ENCODE data around the gene TRIP12. TPM values are rescaled to one million over a fixed set of nuclear protein-coding genes. Genes with fewer than 3 reads are reported as not detected.

The TRIP12 gene
- polyA plus RNA-seq, 1 of the 3 experiments (the other 2 are of a cell fraction): 30.3 TPM

GRCh38 chr2:229843613-229844012, 78.2 kb downstream of the TRIP12 start:
- no peak overlapping the region for H3K4me2 ChIP-seq
- WGBS (ENCODE audit: low lambda C conversion rate): 97% methylated on average over 4 of the region's 4 CpGs
- no peaks in the 10 kb centered on the region for H3K27me3 ChIP-seq (ENCODE audit: insufficient read depth)
- peaks cover 0 to 7% of the 10 kb centered on the region in 2 experiments; a peak in 2 of 4 replicates for H3K4me1 ChIP-seq (ENCODE audit: control insufficient read depth in 1 of 2, insufficient read depth in 2 of 2, low read depth in 1 of 2, low read length in 1 of 2)
- H3K9me2 ChIP-seq: no peaks in the 10 kb centered on the region
- TF ChIP-seq RFX5 (IDR thresholded peaks at IDR 0.05; ENCODE audit: low read length) (no peak), USF2 (IDR thresholded peaks at IDR 0.05; ENCODE audit: borderline replicate concordance, low read depth, low read length) (no peak), FOXM1 (IDR thresholded peaks at IDR 0.05; ENCODE audit: low read depth) (no peak), RXRA (IDR thresholded peaks at IDR 0.05; ENCODE audit: borderline replicate concordance, low read depth) (no peak), EZH2phosphoT487 (IDR thresholded peaks at IDR 0.05; ENCODE audit: borderline replicate concordance, low read depth) (no peak), TCF12 (IDR thresholded peaks at IDR 0.05) (no peak), RAD21 (IDR thresholded peaks at IDR 0.05; ENCODE audit: low read length) (no peak), NRF1 (IDR thresholded peaks at IDR 0.05; ENCODE audit: low read depth, low read length) (no peak), SIN3A (IDR thresholded peaks at IDR 0.05; ENCODE audit: borderline replicate concordance, low read depth, low read length) (no peak), USF1 (IDR thresholded peaks at IDR 0.05; ENCODE audit: borderline replicate concordance, low read depth) (no peak)
- H3K4me3 ChIP-seq (ENCODE audit: low read depth in 2 of 2, low read length in 1 of 2): no peak overlapping the region
- no peaks in the 10 kb centered on the region for H3F3A ChIP-seq (replicated peaks; ENCODE audit: insufficient read depth)
- no peak overlapping the region for H2AFZ ChIP-seq (ENCODE audit: low read depth)
- ChIA-PET CTCF (no interaction called here), POLR2A (no interaction called here)
- no peak overlapping the region for H3K9ac ChIP-seq
- peaks cover 38 to 49% of the 10 kb centered on the region in 2 experiments for H3K36me3 ChIP-seq (replicated peaks in 1 of 2; ENCODE audit: control insufficient read depth in 1 of 2, insufficient read depth in 2 of 2, low read length in 1 of 2)
- H3K9me3 ChIP-seq: no peaks in the 10 kb centered on the region
- no peak for DNase-seq
- H3K27ac ChIP-seq (ENCODE audit: low read depth in 2 of 2, low read length in 1 of 2): no peak overlapping the region
- H3K79me2 ChIP-seq (ENCODE audit: insufficient read depth): peaks cover 93% of the 10 kb centered on the region
- H4K20me1 ChIP-seq (ENCODE audit: insufficient read depth): peaks cover 27% of the 10 kb centered on the region

- Histone ChIP-seq H3K4me1 (ENCODE audit: control insufficient read depth in 1 of 2, insufficient read depth in 2 of 2, low read depth in 1 of 2, low read length in 1 of 2) (no peaks in the 10 kb centered on the region; a peak in 2 of 4 replicates), H3K9me3 (no peaks in the 10 kb centered on the region), H3K9ac (no peak overlapping the region), H3K79me2 (ENCODE audit: insufficient read depth) (peaks cover 88% of the 10 kb centered on the region), H3F3A (replicated peaks; ENCODE audit: insufficient read depth) (no peaks in the 10 kb centered on the region), H3K36me3 (replicated peaks in 1 of 2; ENCODE audit: control insufficient read depth in 1 of 2, insufficient read depth in 2 of 2, low read length in 1 of 2) (peaks cover 56 to 64% of the 10 kb centered on the region in 2 experiments), H3K9me2 (no peaks in the 10 kb centered on the region), H3K27me3 (ENCODE audit: insufficient read depth) (no peaks in the 10 kb centered on the region), H3K4me2 (no peak overlapping the region), H4K20me1 (ENCODE audit: insufficient read depth) (peaks cover 32% of the 10 kb centered on the region), H3K27ac (ENCODE audit: low read depth in 2 of 2, low read length in 1 of 2) (no peak overlapping the region), H3K4me3 (ENCODE audit: low read depth in 2 of 2, low read length in 1 of 2) (no peak overlapping the region), H2AFZ (ENCODE audit: low read depth) (no peak overlapping the region)
- WGBS (ENCODE audit: low lambda C conversion rate): 81% methylated on average over 6 of the region's 6 CpGs
- POLR2A ChIA-PET: no interaction called here
- CTCF ChIA-PET: no interaction called here
- TF ChIP-seq FOSL2 (IDR thresholded peaks at IDR 0.05; ENCODE audit: borderline replicate concordance, low read depth) (no peak), NFIC (IDR thresholded peaks at IDR 0.05; ENCODE audit: borderline replicate concordance) (no peak), PBX3 (IDR thresholded peaks at IDR 0.05) (no peak), SIN3A (IDR thresholded peaks at IDR 0.05; ENCODE audit: borderline replicate concordance, low read depth, low read length) (no peak), TAF1 (IDR thresholded peaks at IDR 0.05; ENCODE audit: borderline replicate concordance, low read depth, low read length) (no peak)
- DNase-seq: no peak
Observed at GRCh38 chr2:229838729-229839128, 83.1 kb downstream of the TRIP12 start.

All from SK-N-SH (cell line).